B cell (primary cell): ENCODE measurements around the gene MON1B.

Source experiments
- CTCF ChIP-seq: fragments of 200-600 bp; IDR thresholded peaks from one replicate; pipeline ENCODE4 v1.8.0; 2022; ENCODE audit warnings: antibody characterized with exemption, mild to moderate bottlenecking
- EZH2 ChIP-seq: IDR thresholded peaks from 2 replicates; pipeline ENCODE4 v1.6.1; 2012; ENCODE audit warnings: borderline replicate concordance, low read depth, mild to moderate bottlenecking, moderate library complexity, low read length; ENCODE audit not compliant: insufficient read depth, poor library complexity, severe bottlenecking

DNA sequence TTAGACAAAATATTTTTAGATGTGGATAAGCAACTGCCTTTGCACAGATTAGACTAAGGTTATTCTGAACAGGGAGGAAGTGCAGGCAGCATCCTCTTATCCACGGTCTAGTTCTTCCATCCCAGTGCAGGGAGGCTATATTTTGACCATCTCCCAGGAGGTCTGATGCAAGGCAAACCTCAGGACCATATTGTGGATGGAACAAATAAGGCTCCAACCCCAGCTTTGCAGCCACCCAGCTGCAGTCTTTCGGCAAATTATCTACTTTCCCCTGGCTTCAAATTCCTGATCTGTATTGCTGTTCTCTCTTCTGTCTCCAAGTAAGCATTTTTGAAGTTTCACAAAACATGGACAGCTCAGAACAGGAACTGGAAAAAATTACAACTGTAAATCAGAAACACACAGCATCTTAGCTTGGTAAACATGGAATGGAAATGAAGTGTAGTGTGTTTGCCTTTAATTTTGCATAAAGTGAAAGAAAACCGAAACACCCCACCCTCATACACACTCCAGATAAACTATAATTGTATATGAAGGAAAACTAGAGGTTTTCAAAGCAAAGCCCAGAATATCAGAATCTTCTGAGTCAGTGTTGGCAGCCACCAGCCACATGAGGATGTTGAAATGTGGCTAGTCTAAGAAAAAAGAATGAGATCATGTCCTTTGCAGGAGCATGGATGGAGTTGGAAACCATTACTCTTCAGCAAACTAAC is 33.5 kb upstream of the MON1B start:
- TF ChIP-seq CTCF (no peak), EZH2 (no peak)
